Renal pelvis (tissue), 12 donors: ENCODE results near the gene NAPSA. TPM values are rescaled to one million over a fixed set of nuclear protein-coding genes. Genes with fewer than 3 reads are reported as not detected.
"Not testable (repeated sequence)": the region's sequence is repeated elsewhere in the genome, so short reads cannot be mapped to it uniquely, and the experiment has no call there.

Experiments
- DNase-seq: peaks from one replicate; pipeline ENCODE4 v3.0.0-alpha.2; 2013
- long read RNA-seq, 16 experiments: transcript quantifications; one replicate each; lab custom pipeline, GENCODE V29; 2026
- polyA plus RNA-seq, 3 donors: library from polyadenylated mRNA; unstranded; fragments of 120-200 nt; gene quantifications; one replicate each; pipeline ENCODE4 v1.2.1, GENCODE V29; 2013; ENCODE audit not compliant: insufficient read length in 3 of 3

NAPSA gene
- polyA plus RNA-seq = 10 to 100 TPM in 2 of 3 donors, 1 to 10 TPM in 1; 9.7 to 17.0 (median 15.0) TPM
- long read RNA-seq, donor 1, partial matches to known transcripts = 0 of 3 reads
- long read RNA-seq, donor 1, other reads (novel, unspliced or antisense) = 0 of 3 reads
- long read RNA-seq, donor 2, partial matches to known transcripts = 0 of 5 reads
- long read RNA-seq, donor 2, other reads (novel, unspliced or antisense) = 0 of 5 reads
- long read RNA-seq, donor 3, partial matches to known transcripts = 0 of 2 reads
- long read RNA-seq, donor 3, other reads (novel, unspliced or antisense) = 0 of 2 reads
- long read RNA-seq, donor 4, partial matches to known transcripts = 0 of 4 reads
- long read RNA-seq, donor 4, other reads (novel, unspliced or antisense) = 0 of 4 reads
- long read RNA-seq, donor 5, partial matches to known transcripts = 0 of 1 reads
- long read RNA-seq, donor 5, other reads (novel, unspliced or antisense) = 0 of 1 reads
- long read RNA-seq, donor 6, partial matches to known transcripts = 0 of 3 reads
- long read RNA-seq, donor 6, other reads (novel, unspliced or antisense) = 0 of 3 reads
- long read RNA-seq, donor 7, partial matches to known transcripts = 45 of 48 reads
- long read RNA-seq, donor 7, other reads (novel, unspliced or antisense) = 0 of 48 reads
- long read RNA-seq, donor 8 = 0 reads
- long read RNA-seq, donor 9, transcript NAPSA-201 (9 exons, 1,548 nt) = major isoform, 5 of 47 reads
- long read RNA-seq, donor 9, partial matches to known transcripts = 24 of 47 reads
- long read RNA-seq, donor 9, other reads (novel, unspliced or antisense) = 18 of 47 reads
- long read RNA-seq, donor 10, partial matches to known transcripts = 0 of 3 reads
- long read RNA-seq, donor 10, other reads (novel, unspliced or antisense) = 0 of 3 reads
- long read RNA-seq, donor 11 = 0 reads
- long read RNA-seq, donor 12, partial matches to known transcripts = 0 of 1 reads
- long read RNA-seq, donor 12, other reads (novel, unspliced or antisense) = 0 of 1 reads
- long read RNA-seq, donor 13 = 0 reads
- long read RNA-seq, donor 14, partial matches to known transcripts = 5 of 7 reads
- long read RNA-seq, donor 14, other reads (novel, unspliced or antisense) = 0 of 7 reads
- long read RNA-seq, donor 15, partial matches to known transcripts = 0 of 3 reads
- long read RNA-seq, donor 15, other reads (novel, unspliced or antisense) = 0 of 3 reads
- long read RNA-seq, donor 16, partial matches to known transcripts = 0 of 6 reads
- long read RNA-seq, donor 16, other reads (novel, unspliced or antisense) = 0 of 6 reads

- no peak for DNase-seq
Observed at GRCh38 chr19:50365434-50366306, at the start of gene NAPSA. NAPSA (minus strand) TSS chr19:50365639; CDS start chr19:50365621, 18 bp downstream.

- no peak for DNase-seq
Observed at GRCh38 chr19:50413531-50413930, 48.1 kb upstream of the NAPSA start.

GRCh38 chr19:50413096-50413495 is 47.7 kb upstream of the NAPSA start:
- DNase-seq = no peak

GRCh38 chr19:50412419-50412818 is 47.0 kb upstream of the NAPSA start:
- DNase-seq = no peak

- no peak for DNase-seq
Observed at GRCh38 chr19:50410109-50410508, 44.7 kb upstream of the NAPSA start.

GRCh38 chr19:50409347-50409746 is 43.9 kb upstream of the NAPSA start:
- DNase-seq = no peak

- DNase-seq = no peak
Observed at GRCh38 chr19:50406829-50407228, 41.4 kb upstream of the NAPSA start.

GRCh38 chr19:50406156-50406820 is 40.8 kb upstream of the NAPSA start:
- DNase-seq = no peak

GRCh38 chr19:50402544-50403301 is 37.3 kb upstream of the NAPSA start:
- DNase-seq = no peak

GRCh38 chr19:50401605-50402450 is 36.4 kb upstream of the NAPSA start:
- no peak for DNase-seq

- no peak for DNase-seq
Observed at GRCh38 chr19:50399368-50399745, 33.9 kb upstream of the NAPSA start.

- no peak for DNase-seq
Observed at GRCh38 chr19:50398675-50399367, 33.4 kb upstream of the NAPSA start.

- no peak for DNase-seq
Observed at GRCh38 chr19:50394017-50394416, 28.6 kb upstream of the NAPSA start.

GRCh38 chr19:50393589-50393988 is 28.1 kb upstream of the NAPSA start:
- no peak for DNase-seq

- DNase-seq = no peak
Observed at GRCh38 chr19:50392759-50393158, 27.3 kb upstream of the NAPSA start.

GRCh38 chr19:50390952-50391351 is 25.5 kb upstream of the NAPSA start:
- DNase-seq = not testable (repeated sequence)

GRCh38 chr19:50390295-50390694 is 24.9 kb upstream of the NAPSA start:
- not testable (repeated sequence) for DNase-seq

- DNase-seq = no peak
Observed at GRCh38 chr19:50387868-50388245, 22.4 kb upstream of the NAPSA start.
